PC-9 (cell line): ENCODE data around the gene TAMALIN. TPM values are rescaled to one million over a fixed set of nuclear protein-coding genes. Genes with fewer than 3 reads are reported as not detected.
A peak's percentile ranks its signal among the peaks of the same experiment; 100 is the strongest.

Experiments used
- BruUV-seq: library from RNA; stranded (reverse); fragments of 400-500 nt; replicated peaks from 2 replicates; lab custom pipeline; 2021; lab: Mats Ljungman, UMichigan
- CTCF ChIA-PET: fragments of 300-600 bp; sonication (Branson Sonifier 250); formaldehyde crosslinking; loops from one replicate; lab custom pipeline; 2022; ENCODE audit warnings: antibody characterized with exemption; lab: Charles Lee
- POLR2A ChIA-PET: fragments of 300-600 bp; sonication (Branson Sonifier 250); formaldehyde crosslinking; loops from one replicate; lab custom pipeline; 2022; ENCODE audit warnings: antibody characterized with exemption; ENCODE audit not compliant: unreplicated experiment; lab: Charles Lee
- DNase-seq, 2 experiments: peaks; one replicate each; pipeline versions ENCODE4 v3.0.0 to v3.0.0-alpha.2; 2015 to 2022; ENCODE audit warnings: mixed read lengths in 1 of 2
- H2AFZ ChIP-seq: fragments of 200-600 bp; sonication (generic); 2 replicates; pipeline ENCODE4 v1.8.1; 2017; ENCODE audit warnings: antibody characterized with exemption
- H3F3A ChIP-seq: fragments of 200-600 bp; sonication (generic); 2 replicates; pipeline ENCODE4 v1.8.1; 2017; ENCODE audit warnings: antibody characterized with exemption, mild to moderate bottlenecking, low read depth; ENCODE audit not compliant: insufficient read depth
- H3K27ac ChIP-seq: fragments of 200-600 bp; sonication (generic); 2 replicates; pipeline ENCODE4 v1.6.1; 2016; ENCODE audit warnings: mixed run types
- H3K27me3 ChIP-seq: fragments of 200-600 bp; sonication (generic); 2 replicates; pipeline ENCODE4 v1.6.1; 2016; ENCODE audit warnings: low read depth, mixed run types; ENCODE audit not compliant: insufficient read depth
- H3K36me3 ChIP-seq: fragments of 200-600 bp; sonication (generic); 2 replicates; pipeline ENCODE4 v1.6.1; 2016; ENCODE audit warnings: low read depth, mixed run types
- H3K4me1 ChIP-seq: fragments of 200-600 bp; sonication (generic); replicated peaks from 2 replicates; pipeline ENCODE4 v1.6.1; 2016; ENCODE audit warnings: mixed run types; ENCODE audit not compliant: insufficient read depth
- H3K4me2 ChIP-seq: fragments of 200-600 bp; sonication (generic); 2 replicates; pipeline ENCODE4 v1.6.1; 2017; ENCODE audit warnings: mixed run types
- H3K4me3 ChIP-seq: fragments of 200-600 bp; sonication (generic); 2 replicates; pipeline ENCODE4 v1.6.1; 2016; ENCODE audit warnings: mixed run types
- H3K79me2 ChIP-seq: fragments of 200-600 bp; sonication (generic); 2 replicates; pipeline ENCODE4 v1.6.1; 2017; ENCODE audit warnings: low read depth, mixed run types
- H3K9me2 ChIP-seq: fragments of 200-600 bp; sonication (generic); 2 replicates; pipeline ENCODE4 v1.8.1; 2017; ENCODE audit warnings: mild to moderate bottlenecking; ENCODE audit not compliant: insufficient read depth
- H3K9me3 ChIP-seq: fragments of 200-600 bp; sonication (generic); 2 replicates; pipeline ENCODE4 v1.8.1; 2016; ENCODE audit warnings: low read depth; ENCODE audit not compliant: insufficient read depth
- H4K20me1 ChIP-seq: fragments of 200-600 bp; sonication (generic); 2 replicates; pipeline ENCODE4 v1.8.1; 2017; ENCODE audit not compliant: insufficient read depth
- EZH2 ChIP-seq: fragments of 200-600 bp; sonication (generic); IDR thresholded peaks from 2 replicates; pipeline ENCODE4 v1.8.0; 2017; ENCODE audit warnings: antibody characterized with exemption, low read depth
- intact Hi-C: fragments of 100-400 bp; cut with micrococcal nuclease; formaldehyde crosslinking; loops from one replicate; pipeline ENCODE4 v1.10.0; 2022; ENCODE audit not compliant: unreplicated experiment
- total RNA-seq: library from RNA; stranded (reverse); gene quantifications from 2 replicates; pipeline ENCODE4 v1.2.3, GENCODE V29; 2021
- TF ChIP-seq, protein P1 (sequence below): fragments of 200-600 bp; sonication (generic); conservative IDR thresholded peaks from 2 replicates; pipeline ENCODE4 v1.6.1; 2017; ENCODE audit warnings: mixed run types, antibody characterized with exemption, mild to moderate bottlenecking, moderate library complexity

Gene TAMALIN
- total RNA-seq, 1 experiment from 2014 or later = not detected

DNA sequence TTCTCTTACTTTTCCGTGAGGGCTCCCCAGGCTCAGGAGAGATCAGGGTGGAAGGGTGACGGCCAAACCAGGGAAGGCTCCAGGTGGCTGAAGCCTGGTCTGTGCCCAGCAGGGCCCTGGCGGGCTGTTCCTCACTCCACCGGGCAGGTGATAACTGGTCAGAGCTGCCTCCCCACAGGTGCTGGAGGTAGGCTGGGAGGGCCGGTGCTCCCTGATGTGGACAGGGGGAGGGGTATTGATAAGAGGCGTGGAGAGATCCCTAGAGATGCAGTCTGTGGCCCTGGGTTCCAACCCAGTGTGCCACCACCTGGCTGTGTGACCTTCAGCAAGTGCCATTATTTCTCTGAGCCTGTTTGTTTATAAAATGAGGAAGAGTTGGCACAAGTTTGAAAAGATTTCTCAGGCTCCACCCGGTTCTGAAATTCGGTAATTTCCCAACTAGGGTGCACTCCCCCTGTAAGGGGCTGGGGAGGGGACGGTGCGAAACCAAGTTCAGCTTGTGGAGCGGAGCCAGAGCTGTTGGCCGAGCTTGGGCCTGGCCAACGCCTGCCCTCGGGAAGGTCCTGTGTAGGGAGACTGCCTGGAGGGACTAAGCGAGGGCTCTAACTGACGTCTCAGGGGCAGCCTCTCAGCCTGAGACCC is 43.5 kb downstream of the TAMALIN start:
- BruUV-seq = TSS peak; percentile 91
- Histone ChIP-seq H3F3A (peaks cover 27% of the 10 kb centered on the region), H3K9me3 (no peaks in the 10 kb centered on the region), H4K20me1 (no peaks in the 10 kb centered on the region), H3K36me3 (no peaks in the 10 kb centered on the region), H3K79me2 (no peaks in the 10 kb centered on the region), H3K4me1 (peaks cover 26% of the 10 kb centered on the region), H3K27me3 (no peaks in the 10 kb centered on the region), H3K27ac (no peak overlapping the region), H2AFZ (peak overlapping the region; percentile 87), H3K9me2 (no peaks in the 10 kb centered on the region), H3K4me3 (peak overlapping the region; percentile 64), H3K4me2 (peak overlapping the region; percentile 99)
- no peak for DNase-seq
- ChIA-PET POLR2A (interaction anchor here (0.6 to 1.6 kb wide), 4 partner anchors 10 to 129 kb away, joined by 3 to 38 read pairs (median 5); no protein-coding TSS in a partner anchor), CTCF (interaction anchor here (0.8 to 1.1 kb wide), 2 partner anchors 17 to 25 kb away, joined by 3 read pairs; no protein-coding TSS in a partner anchor)
- TF ChIP-seq, protein P1, sequence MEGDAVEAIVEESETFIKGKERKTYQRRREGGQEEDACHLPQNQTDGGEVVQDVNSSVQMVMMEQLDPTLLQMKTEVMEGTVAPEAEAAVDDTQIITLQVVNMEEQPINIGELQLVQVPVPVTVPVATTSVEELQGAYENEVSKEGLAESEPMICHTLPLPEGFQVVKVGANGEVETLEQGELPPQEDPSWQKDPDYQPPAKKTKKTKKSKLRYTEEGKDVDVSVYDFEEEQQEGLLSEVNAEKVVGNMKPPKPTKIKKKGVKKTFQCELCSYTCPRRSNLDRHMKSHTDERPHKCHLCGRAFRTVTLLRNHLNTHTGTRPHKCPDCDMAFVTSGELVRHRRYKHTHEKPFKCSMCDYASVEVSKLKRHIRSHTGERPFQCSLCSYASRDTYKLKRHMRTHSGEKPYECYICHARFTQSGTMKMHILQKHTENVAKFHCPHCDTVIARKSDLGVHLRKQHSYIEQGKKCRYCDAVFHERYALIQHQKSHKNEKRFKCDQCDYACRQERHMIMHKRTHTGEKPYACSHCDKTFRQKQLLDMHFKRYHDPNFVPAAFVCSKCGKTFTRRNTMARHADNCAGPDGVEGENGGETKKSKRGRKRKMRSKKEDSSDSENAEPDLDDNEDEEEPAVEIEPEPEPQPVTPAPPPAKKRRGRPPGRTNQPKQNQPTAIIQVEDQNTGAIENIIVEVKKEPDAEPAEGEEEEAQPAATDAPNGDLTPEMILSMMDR = no peak
- no peak for TF ChIP-seq EZH2
- intact Hi-C loops = loop anchor here (2.0 kb wide), 1 partner anchor 13 kb away; no protein-coding TSS in a partner anchor

DNA sequence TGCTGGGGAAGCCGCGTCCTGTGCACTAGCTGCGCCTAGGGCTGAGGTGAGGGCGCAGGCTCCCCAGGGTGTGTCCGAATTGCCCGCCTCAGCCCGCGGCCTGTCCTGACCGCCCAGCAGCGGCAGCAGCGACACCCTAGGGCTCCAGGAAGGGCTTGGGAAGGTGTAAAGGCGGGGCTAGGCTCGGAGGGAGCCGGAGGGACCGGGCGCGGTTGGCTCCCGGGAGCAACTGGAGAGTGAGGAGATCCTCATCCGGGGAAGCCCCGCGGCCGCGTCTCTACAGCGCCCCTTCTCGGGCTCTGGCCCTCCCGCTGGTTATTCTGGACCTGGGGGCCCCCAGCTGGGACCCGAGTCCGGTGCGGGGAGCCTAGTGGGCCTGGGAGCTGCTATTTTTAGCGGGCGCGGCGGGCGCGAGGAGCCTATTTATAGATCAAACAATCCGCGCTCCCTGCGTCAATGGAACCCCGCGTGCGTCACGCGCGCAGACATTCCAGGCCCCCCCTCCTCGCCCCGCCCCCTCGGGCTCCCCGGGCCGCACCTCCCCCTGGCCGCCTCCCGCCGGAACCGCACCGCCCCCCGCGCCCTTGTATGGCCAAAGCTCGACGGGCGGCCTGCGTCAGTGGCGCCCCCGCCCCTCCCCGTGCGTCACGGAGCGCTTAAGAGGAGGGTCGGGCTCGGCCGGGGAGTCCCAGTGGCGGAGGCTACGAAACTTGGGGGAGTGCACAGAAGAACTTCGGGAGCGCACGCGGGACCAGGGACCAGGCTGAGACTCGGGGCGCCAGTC is 44.2 kb downstream of the TAMALIN start, which contains the start of gene NR4A1:
Gene NR4A1, plus strand, starts transcription at position 685 of the 784 bp plus-strand sequence. CDS start 2,887 bp downstream, outside the sequence.
- peak; percentile 66 to 94 for DNase-seq

More for the DNA sequence above, 44.2 kb downstream of the TAMALIN start, which contains the start of gene NR4A1:
- intact Hi-C loops = loop anchor here (2.0 kb wide), 1 partner anchor 14 kb away; no protein-coding TSS in a partner anchor
- POLR2A ChIA-PET = interaction anchor here (0.5 to 1.6 kb wide), 12 partner anchors 10 to 920 kb away, joined by 3 to 38 read pairs (median 4); no protein-coding TSS in a partner anchor
- peaks cover 20% of the 10 kb centered on the region for H3K4me1 ChIP-seq
- peak within 1 kb of the TSS; percentile 87 for H2AFZ ChIP-seq
- H3K9me2 ChIP-seq = no peaks in the 10 kb centered on the region
- H3K4me3 ChIP-seq = peak within 1 kb of the TSS; percentile 64
- H3F3A ChIP-seq = peaks cover 24% of the 10 kb centered on the region
- no TSS peak for BruUV-seq
- no peaks in the 10 kb centered on the region for H3K27me3 ChIP-seq
- CTCF ChIA-PET = interaction anchor here (0.6 to 1.1 kb wide), 5 partner anchors 18 to 236 kb away, joined by 3 to 9 read pairs (median 4); no protein-coding TSS in a partner anchor
- no peaks in the 10 kb centered on the region for H3K79me2 ChIP-seq
- H3K27ac ChIP-seq = no peak within 1 kb of the TSS
- no peaks in the 10 kb centered on the region for H3K9me3 ChIP-seq
- H3K36me3 ChIP-seq = no peaks in the 10 kb centered on the region
- no peaks in the 10 kb centered on the region for H4K20me1 ChIP-seq
- TF ChIP-seq, protein P1 = no peak
- no peak for TF ChIP-seq EZH2
- H3K4me2 ChIP-seq = peak within 1 kb of the TSS; percentile 99
